ENCODE measurements around the gene MIGA1. TPM values are rescaled to one million over a fixed set of nuclear protein-coding genes. Genes with fewer than 3 reads are reported as not detected.

MIGA1 gene
- total and polyA plus RNA-seq, 2 of the 4 experiments (the other 2 are of a cell fraction): 5.7 to 16.3 TPM

DNA sequence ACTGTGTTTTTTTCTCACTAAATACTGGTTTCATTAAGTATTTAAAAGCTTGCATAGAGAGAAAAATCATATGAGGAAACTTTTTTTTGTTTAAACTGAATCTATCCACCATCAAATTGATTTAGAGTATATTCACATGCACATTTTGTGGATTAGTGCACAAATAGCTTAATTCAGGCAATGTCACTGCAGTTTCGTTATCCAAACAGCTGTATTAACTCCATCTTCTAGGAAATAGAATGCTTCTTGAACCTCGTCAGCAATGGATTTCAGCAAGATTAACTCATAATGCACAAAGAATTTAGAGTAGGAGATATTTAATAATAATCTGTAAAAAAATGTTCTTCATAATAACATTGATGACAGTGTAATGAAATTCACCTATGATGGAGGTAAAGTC lies 146.5 kb downstream of the MIGA1 start:
- no peak for TF ChIP-seq SMC3 (IDR thresholded peaks at IDR 0.05; ENCODE audit: low read depth, low read length)
- no peak overlapping the region for H3K14ac ChIP-seq (replicated peaks; ENCODE audit: low read depth, low read length)
- no peaks in the 10 kb centered on the region for H3K4me1 ChIP-seq (ENCODE audit: control insufficient read depth, insufficient read depth, low read length)
- ChIA-PET CTCF (no interaction called here), POLR2A (ENCODE audit: unreplicated experiment) (no interaction called here)
- BruUV-seq (replicated peaks): no TSS peak
- dilution Hi-C loops (cut with HindIII; ENCODE audit: low sequenced_read_pairs, unreplicated experiment): no loop called here
- no peak overlapping the region for H4K91ac ChIP-seq (ENCODE audit: insufficient read depth, low read depth, low read length)
- 0 out of 4 replicates have a peak overlapping the region, but pooled peaks of 1 of the 2 experiments have one; percentile 13 for H4K8ac ChIP-seq (ENCODE audit: low read depth in 2 of 2, low read length in 2 of 2)
- peaks cover 4% of the 10 kb centered on the region for H3K9me1 ChIP-seq (ENCODE audit: insufficient read depth, low read length)
- H3K27me3 ChIP-seq (ENCODE audit: control insufficient read depth, insufficient read depth, low read length): no peaks in the 10 kb centered on the region
- no peak overlapping the region for H3K4me3 ChIP-seq (ENCODE audit: insufficient read depth, low read depth, low read length)
- H4K20me1 ChIP-seq (ENCODE audit: insufficient read depth, low read length): peaks cover 6% of the 10 kb centered on the region; the same call in 1 of the 2 replicates
- intact Hi-C loops (cut with micrococcal nuclease): no loop called here
- H3K56ac ChIP-seq (ENCODE audit: extremely low read depth, insufficient read depth, low read length): no peak overlapping the region
- WGBS, 2 experiments (ENCODE audit: extremely low coverage in 2 of 2, insufficient read length in 1 of 2): 80% methylated on average over 1 of the region's 2 CpGs; no CpG with 5 or more reads in 1 of the 2 experiments
- H2BK20ac ChIP-seq (ENCODE audit: low read depth, low read length): no peak overlapping the region
- peaks cover 54% of the 10 kb centered on the region for H3K36me3 ChIP-seq (ENCODE audit: control insufficient read depth, insufficient read depth, low read length)
- no peak overlapping the region for H2BK5ac ChIP-seq (ENCODE audit: low read depth, low read length, poor library complexity, severe bottlenecking)
- DNase-seq (no peak), ATAC-seq (ENCODE audit: low read depth) (no peak)
- in situ Hi-C loops (cut with MboI; ENCODE audit: low sequenced_read_pairs): no loop called here
- peaks cover 26 to 44% of the 10 kb centered on the region in 2 experiments for H3K79me1 ChIP-seq (ENCODE audit: low read depth in 1 of 2, low read length in 2 of 2)
- H3K9ac ChIP-seq (ENCODE audit: low read depth, low read length): no peak overlapping the region
- no peak overlapping the region for H2AK9ac ChIP-seq (replicated peaks; ENCODE audit: low read depth, low read length, poor library complexity)
- no peak overlapping the region for H2BK120ac ChIP-seq (ENCODE audit: low read depth, low read length)
- no peak overlapping the region for H3K4me2 ChIP-seq (ENCODE audit: low read depth, low read length)
- no peaks in the 10 kb centered on the region for H3K9me3 ChIP-seq (ENCODE audit: control insufficient read depth, insufficient read depth, low read length)
- no peak overlapping the region for H3K23ac ChIP-seq (ENCODE audit: low read depth, low read length)
- no peak overlapping the region for H2AFZ ChIP-seq (replicated peaks; ENCODE audit: low read length, poor library complexity)
- no peak overlapping the region for H3K27ac ChIP-seq (ENCODE audit: insufficient read depth, low read length)
- H2AK5ac ChIP-seq (ENCODE audit: low read depth, low read length): no peak overlapping the region
- no peak overlapping the region for H2BK15ac ChIP-seq (ENCODE audit: low read depth, low read length)
- H3K18ac ChIP-seq (ENCODE audit: low read depth, low read length): no peak overlapping the region
- H3K4ac ChIP-seq (ENCODE audit: low read depth, low read length): no peak overlapping the region
- H4K5ac ChIP-seq (ENCODE audit: low read depth, low read length): no peak overlapping the region

Measured in IMR-90 (cell line).